Parathyroid adenoma (tissue), 2 donors: Measurements from ENCODE around the gene BRWD1.

ENCODE experiments used
- H2AFZ ChIP-seq: fragments of 300-600 bp; sonication (generic); one replicate; pipeline ENCODE4 v1.7.0; 2017; ENCODE audit warnings: antibody characterized with exemption, mild to moderate bottlenecking
- H3K27ac ChIP-seq: fragments of 300-600 bp; sonication (generic); one replicate; pipeline ENCODE4 v1.7.0; 2017
- H3K27me3 ChIP-seq: fragments of 300-600 bp; sonication (generic); one replicate; pipeline ENCODE4 v1.7.0; 2017; ENCODE audit warnings: low read length; ENCODE audit not compliant: control insufficient read depth, insufficient read depth
- H3K36me3 ChIP-seq: fragments of 300-600 bp; sonication (generic); one replicate; pipeline ENCODE4 v1.7.0; 2017; ENCODE audit warnings: low read length; ENCODE audit not compliant: control insufficient read depth, insufficient read depth
- H3K4me1 ChIP-seq: fragments of 300-600 bp; sonication (generic); one replicate; pipeline ENCODE4 v1.7.0; 2017; ENCODE audit warnings: control low read depth
- H3K4me2 ChIP-seq: fragments of 300-600 bp; sonication (generic); one replicate; pipeline ENCODE4 v1.7.0; 2017; ENCODE audit warnings: low read length
- H3K4me3 ChIP-seq: fragments of 300-600 bp; sonication (generic); one replicate; pipeline ENCODE4 v1.7.0; 2017; ENCODE audit warnings: low read depth, low read length
- H3K79me2 ChIP-seq: fragments of 300-600 bp; sonication (generic); one replicate; pipeline ENCODE4 v1.7.0; 2017; ENCODE audit warnings: control low read depth
- H3K9ac ChIP-seq: fragments of 300-600 bp; sonication (generic); one replicate; pipeline ENCODE4 v1.7.0; 2017; ENCODE audit warnings: mild to moderate bottlenecking
- H3K9me3 ChIP-seq: fragments of 300-600 bp; sonication (generic); one replicate; pipeline ENCODE4 v1.7.0; 2017; ENCODE audit warnings: low read length; ENCODE audit not compliant: control insufficient read depth
- CTCF ChIP-seq: fragments of 300-600 bp; sonication (generic); IDR thresholded peaks from one replicate; pipeline ENCODE4 v1.7.0; 2017; ENCODE audit warnings: antibody characterized with exemption, mild to moderate bottlenecking
- donor health status: primary hyperparathyroidism.

The BRWD1 gene

GRCh38 chr21:39175154-39175553 lies 138.3 kb downstream of the BRWD1 start:
- Histone ChIP-seq H3K27me3 (no peaks in the 10 kb centered on the region), H3K4me1 (no peaks in the 10 kb centered on the region), H3K4me2 (no peak overlapping the region), H3K9me3 (no peaks in the 10 kb centered on the region), H3K79me2 (no peaks in the 10 kb centered on the region), H3K27ac (no peak overlapping the region), H3K36me3 (no peaks in the 10 kb centered on the region), H3K9ac (no peak overlapping the region), H3K4me3 (no peak overlapping the region), H2AFZ (no peak overlapping the region)
- TF ChIP-seq CTCF = no peak

GRCh38 chr21:39173716-39174680 lies 139.4 kb downstream of the BRWD1 start:
- H3K27me3 ChIP-seq = no peaks in the 10 kb centered on the region
- no peak overlapping the region for H3K4me3 ChIP-seq
- no peak overlapping the region for H2AFZ ChIP-seq
- no peak for TF ChIP-seq CTCF
- no peak overlapping the region for H3K27ac ChIP-seq
- H3K4me2 ChIP-seq = no peak overlapping the region
- H3K9ac ChIP-seq = no peak overlapping the region
- H3K4me1 ChIP-seq = no peaks in the 10 kb centered on the region
- no peaks in the 10 kb centered on the region for H3K9me3 ChIP-seq
- no peaks in the 10 kb centered on the region for H3K36me3 ChIP-seq
- H3K79me2 ChIP-seq = no peaks in the 10 kb centered on the region

GRCh38 chr21:39169906-39170305 lies 143.5 kb downstream of the BRWD1 start:
- no peak overlapping the region for H3K9ac ChIP-seq
- H3K4me2 ChIP-seq = no peak overlapping the region
- no peaks in the 10 kb centered on the region for H3K27me3 ChIP-seq
- no peaks in the 10 kb centered on the region for H3K9me3 ChIP-seq
- H3K36me3 ChIP-seq = no peaks in the 10 kb centered on the region
- no peak overlapping the region for H3K27ac ChIP-seq
- no peak overlapping the region for H2AFZ ChIP-seq
- TF ChIP-seq CTCF = no peak
- H3K79me2 ChIP-seq = no peaks in the 10 kb centered on the region
- H3K4me3 ChIP-seq = no peak overlapping the region
- H3K4me1 ChIP-seq = no peaks in the 10 kb centered on the region

GRCh38 chr21:39168800-39169199 lies 144.6 kb downstream of the BRWD1 start:
- no peaks in the 10 kb centered on the region for H3K9me3 ChIP-seq
- H3K27ac ChIP-seq = no peak overlapping the region
- no peaks in the 10 kb centered on the region for H3K27me3 ChIP-seq
- no peaks in the 10 kb centered on the region for H3K4me1 ChIP-seq
- H3K9ac ChIP-seq = no peak overlapping the region
- no peaks in the 10 kb centered on the region for H3K79me2 ChIP-seq
- no peak overlapping the region for H3K4me2 ChIP-seq
- H3K36me3 ChIP-seq = no peaks in the 10 kb centered on the region
- TF ChIP-seq CTCF = no peak
- H3K4me3 ChIP-seq = no peak overlapping the region
- H2AFZ ChIP-seq = no peak overlapping the region

- H3K9me3 ChIP-seq = no peaks in the 10 kb centered on the region
- no peak overlapping the region for H3K27ac ChIP-seq
- no peaks in the 10 kb centered on the region for H3K79me2 ChIP-seq
- no peaks in the 10 kb centered on the region for H3K4me1 ChIP-seq
- no peak overlapping the region for H3K9ac ChIP-seq
- H3K36me3 ChIP-seq = no peaks in the 10 kb centered on the region
- no peak for TF ChIP-seq CTCF
- no peak overlapping the region for H3K4me2 ChIP-seq
- no peaks in the 10 kb centered on the region for H3K27me3 ChIP-seq
- no peak overlapping the region for H3K4me3 ChIP-seq
- no peak overlapping the region for H2AFZ ChIP-seq
Observed at GRCh38 chr21:39164523-39164922, 148.9 kb downstream of the BRWD1 start.
